Activated CD8-positive, alpha-beta memory T cell treated with anti-CD3 and anti-CD28 coated beads for 1 hour (primary cell): ENCODE results near the gene TPCN1.
A peak's percentile ranks its signal among the peaks of the same experiment; 100 is the strongest.

Experiments used
- DNase-seq, 2 donors: peaks; one replicate each; pipeline ENCODE4 v3.0.0-alpha.2; 2020; ENCODE audit warnings: low read depth in 1 of 2; ENCODE audit errors: extremely low read depth in 1 of 2

The TPCN1 gene

GRCh38 chr12:113332688-113333417 lies 111.6 kb downstream of the TPCN1 start:
- no peak for DNase-seq

GRCh38 chr12:113333418-113333750 lies 112.1 kb downstream of the TPCN1 start:
- no peak for DNase-seq

- no peak for DNase-seq
Measured at GRCh38 chr12:113333877-113334785, 112.9 kb downstream of the TPCN1 start.

GRCh38 chr12:113334786-113335539 lies 113.7 kb downstream of the TPCN1 start, which contains the start of gene SLC8B1:
Gene SLC8B1, minus strand, starts transcription at chr12:113335109. Its CDS starts 2,231 bp downstream, at chr12:113332878.
- DNase-seq: peak; percentile 40 to 84

- DNase-seq: no peak
Measured at GRCh38 chr12:113339540-113339939, 118.3 kb downstream of the TPCN1 start.

- no peak for DNase-seq
Measured at GRCh38 chr12:113340061-113340460, 118.8 kb downstream of the TPCN1 start.

- no peak for DNase-seq
Measured at GRCh38 chr12:113341535-113341934, 120.3 kb downstream of the TPCN1 start.

- no peak for DNase-seq
Measured at GRCh38 chr12:113345318-113345717, 124.1 kb downstream of the TPCN1 start.

GRCh38 chr12:113346353-113346752 lies 125.1 kb downstream of the TPCN1 start:
- DNase-seq: no peak

- no peak for DNase-seq
Measured at GRCh38 chr12:113347107-113347506, 125.8 kb downstream of the TPCN1 start.

GRCh38 chr12:113347892-113348291 lies 126.6 kb downstream of the TPCN1 start:
- no peak for DNase-seq
